ENCODE results near the gene FAM217B. TPM values are rescaled to one million over a fixed set of nuclear protein-coding genes. Genes with fewer than 3 reads are reported as not detected.

FAM217B gene
- total RNA-seq, 1 donor from 2014 or later, result 20.6 TPM

DNA sequence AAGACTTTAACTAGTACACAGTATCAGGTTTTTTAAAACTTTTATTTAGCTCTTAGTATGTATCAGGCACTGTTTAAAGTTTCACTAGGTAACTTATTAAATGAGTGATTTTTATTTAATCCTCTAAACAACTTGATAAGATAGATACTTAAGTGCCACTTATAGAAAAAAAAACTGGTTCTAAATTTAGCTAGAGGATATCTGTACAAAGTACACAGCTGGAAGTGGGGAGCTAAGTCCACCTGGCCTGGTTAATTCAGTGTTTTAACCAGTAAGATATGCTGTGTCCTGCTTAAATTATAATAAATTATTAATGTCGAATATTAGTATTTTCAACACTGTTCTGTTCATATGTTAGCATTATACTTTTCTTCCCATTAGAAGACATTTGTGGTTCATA, 44.3 kb upstream of the FAM217B start:
- Histone ChIP-seq H3K27me3 (ENCODE audit: insufficient read depth, low read length) (no peaks in the 10 kb centered on the region), H3K9ac (ENCODE audit: low read length) (no peak overlapping the region), H3K9me3 (ENCODE audit: insufficient read depth, low read depth, low read length) (no peaks in the 10 kb centered on the region), H3K79me2 (ENCODE audit: insufficient read depth, low read length) (no peaks in the 10 kb centered on the region), H3K36me3 (ENCODE audit: insufficient read depth, low read length) (no peaks in the 10 kb centered on the region), H3K27ac (ENCODE audit: low read depth, low read length) (no peak overlapping the region), H4K20me1 (ENCODE audit: insufficient read depth, low read length) (no peaks in the 10 kb centered on the region), H3K4me3 (ENCODE audit: insufficient read depth, low read depth, low read length) (no peak overlapping the region), H2AFZ (ENCODE audit: low read depth, low read length) (no peak overlapping the region), H3K4me1 (ENCODE audit: insufficient read depth, low read length) (no peaks in the 10 kb centered on the region), H3K4me2 (ENCODE audit: low read length) (no peak overlapping the region)
- FAIRE-seq (no peak), DNase-seq (ENCODE audit: low read depth) (no peak)
- Mint-ChIP-seq H3K9me3 (ENCODE audit: unreplicated experiment) (no peaks in the 10 kb centered on the region), H3K36me3 (ENCODE audit: low read depth, unreplicated experiment) (no peaks in the 10 kb centered on the region), H3K4me1 (ENCODE audit: low read depth, unreplicated experiment) (no peaks in the 10 kb centered on the region), H3K4me3 (ENCODE audit: unreplicated experiment) (no peak overlapping the region), H3K27me3 (ENCODE audit: low read depth, unreplicated experiment) (no peaks in the 10 kb centered on the region), H3K27ac (ENCODE audit: unreplicated experiment) (no peak overlapping the region)
- TF ChIP-seq, protein P1, sequence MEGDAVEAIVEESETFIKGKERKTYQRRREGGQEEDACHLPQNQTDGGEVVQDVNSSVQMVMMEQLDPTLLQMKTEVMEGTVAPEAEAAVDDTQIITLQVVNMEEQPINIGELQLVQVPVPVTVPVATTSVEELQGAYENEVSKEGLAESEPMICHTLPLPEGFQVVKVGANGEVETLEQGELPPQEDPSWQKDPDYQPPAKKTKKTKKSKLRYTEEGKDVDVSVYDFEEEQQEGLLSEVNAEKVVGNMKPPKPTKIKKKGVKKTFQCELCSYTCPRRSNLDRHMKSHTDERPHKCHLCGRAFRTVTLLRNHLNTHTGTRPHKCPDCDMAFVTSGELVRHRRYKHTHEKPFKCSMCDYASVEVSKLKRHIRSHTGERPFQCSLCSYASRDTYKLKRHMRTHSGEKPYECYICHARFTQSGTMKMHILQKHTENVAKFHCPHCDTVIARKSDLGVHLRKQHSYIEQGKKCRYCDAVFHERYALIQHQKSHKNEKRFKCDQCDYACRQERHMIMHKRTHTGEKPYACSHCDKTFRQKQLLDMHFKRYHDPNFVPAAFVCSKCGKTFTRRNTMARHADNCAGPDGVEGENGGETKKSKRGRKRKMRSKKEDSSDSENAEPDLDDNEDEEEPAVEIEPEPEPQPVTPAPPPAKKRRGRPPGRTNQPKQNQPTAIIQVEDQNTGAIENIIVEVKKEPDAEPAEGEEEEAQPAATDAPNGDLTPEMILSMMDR (IDR thresholded peaks at IDR 0.05; ENCODE audit: insufficient read depth, low read depth, low read length), result no peak
- no peak for TF ChIP-seq EZH2 (IDR thresholded peaks at IDR 0.05; ENCODE audit: insufficient read depth, low read length)

DNA sequence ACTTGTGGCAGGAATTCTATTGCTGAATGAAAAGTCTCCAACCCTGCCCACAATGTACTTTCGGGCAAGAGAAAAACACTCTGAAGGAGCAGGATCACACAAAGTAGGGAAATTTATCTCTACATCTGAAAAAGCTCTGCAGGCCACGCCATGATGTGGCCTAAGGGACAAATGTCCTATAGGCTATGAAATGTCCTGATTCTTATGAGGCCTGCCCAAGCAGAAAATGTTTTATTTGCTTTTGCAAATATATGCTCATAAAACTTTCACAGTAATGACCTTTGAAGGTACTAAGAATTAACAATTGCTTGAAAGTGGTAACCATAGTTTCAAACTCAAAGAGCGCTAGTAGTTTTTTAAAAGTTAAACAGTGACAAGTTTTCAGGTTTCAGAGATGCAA, 37.7 kb upstream of the FAM217B start:
- Histone ChIP-seq H2AFZ (ENCODE audit: low read depth, low read length) (no peak overlapping the region), H3K4me3 (ENCODE audit: insufficient read depth, low read depth, low read length) (no peak overlapping the region), H3K9ac (ENCODE audit: low read length) (no peak overlapping the region), H3K4me2 (ENCODE audit: low read length) (no peak overlapping the region), H3K79me2 (ENCODE audit: insufficient read depth, low read length) (no peaks in the 10 kb centered on the region), H3K27ac (ENCODE audit: low read depth, low read length) (no peak overlapping the region), H4K20me1 (ENCODE audit: insufficient read depth, low read length) (no peaks in the 10 kb centered on the region), H3K36me3 (ENCODE audit: insufficient read depth, low read length) (no peaks in the 10 kb centered on the region), H3K4me1 (ENCODE audit: insufficient read depth, low read length) (no peaks in the 10 kb centered on the region), H3K27me3 (ENCODE audit: insufficient read depth, low read length) (no peaks in the 10 kb centered on the region), H3K9me3 (ENCODE audit: insufficient read depth, low read depth, low read length) (no peaks in the 10 kb centered on the region)
- FAIRE-seq, result no peak
- no peak for TF ChIP-seq EZH2 (IDR thresholded peaks at IDR 0.05; ENCODE audit: insufficient read depth, low read length)
- TF ChIP-seq, protein P1 (IDR thresholded peaks at IDR 0.05; ENCODE audit: insufficient read depth, low read depth, low read length), result no peak
- Mint-ChIP-seq H3K36me3 (ENCODE audit: low read depth, unreplicated experiment) (no peaks in the 10 kb centered on the region), H3K27ac (ENCODE audit: unreplicated experiment) (no peak overlapping the region), H3K9me3 (ENCODE audit: unreplicated experiment) (no peaks in the 10 kb centered on the region), H3K4me3 (ENCODE audit: unreplicated experiment) (no peak overlapping the region), H3K4me1 (ENCODE audit: low read depth, unreplicated experiment) (no peaks in the 10 kb centered on the region), H3K27me3 (ENCODE audit: low read depth, unreplicated experiment) (no peaks in the 10 kb centered on the region)
- no peak for DNase-seq (ENCODE audit: low read depth)

GRCh38 chr20:59903621-59904020, 36.6 kb upstream of the FAM217B start:
- Mint-ChIP-seq H3K36me3 (ENCODE audit: low read depth, unreplicated experiment) (no peaks in the 10 kb centered on the region), H3K27me3 (ENCODE audit: low read depth, unreplicated experiment) (no peaks in the 10 kb centered on the region), H3K9me3 (ENCODE audit: unreplicated experiment) (no peaks in the 10 kb centered on the region), H3K4me3 (ENCODE audit: unreplicated experiment) (no peak overlapping the region), H3K27ac (ENCODE audit: unreplicated experiment) (no peak overlapping the region), H3K4me1 (ENCODE audit: low read depth, unreplicated experiment) (no peaks in the 10 kb centered on the region)
- no peaks in the 10 kb centered on the region for H3K4me1 ChIP-seq (ENCODE audit: insufficient read depth, low read length)
- H3K36me3 ChIP-seq (ENCODE audit: insufficient read depth, low read length), result no peaks in the 10 kb centered on the region
- FAIRE-seq, result no peak
- H3K27me3 ChIP-seq (ENCODE audit: insufficient read depth, low read length), result no peaks in the 10 kb centered on the region
- H3K4me2 ChIP-seq (ENCODE audit: low read length), result no peak overlapping the region
- no peak overlapping the region for H3K9ac ChIP-seq (ENCODE audit: low read length)
- no peak overlapping the region for H3K4me3 ChIP-seq (ENCODE audit: insufficient read depth, low read depth, low read length)
- H3K27ac ChIP-seq (ENCODE audit: low read depth, low read length), result no peak overlapping the region
- DNase-seq (ENCODE audit: low read depth), result no peak
- no peaks in the 10 kb centered on the region for H4K20me1 ChIP-seq (ENCODE audit: insufficient read depth, low read length)
- no peaks in the 10 kb centered on the region for H3K9me3 ChIP-seq (ENCODE audit: insufficient read depth, low read depth, low read length)
- H3K79me2 ChIP-seq (ENCODE audit: insufficient read depth, low read length), result no peaks in the 10 kb centered on the region
- no peak for TF ChIP-seq EZH2 (IDR thresholded peaks at IDR 0.05; ENCODE audit: insufficient read depth, low read length)
- TF ChIP-seq, protein P1 (IDR thresholded peaks at IDR 0.05; ENCODE audit: insufficient read depth, low read depth, low read length), result no peak
- no peak overlapping the region for H2AFZ ChIP-seq (ENCODE audit: low read depth, low read length)

All from astrocyte (in vitro differentiated cells and primary cell).